DND-41 (cell line): ENCODE data around the gene KRTAP11-1.

Experiments used
- EZH2 ChIP-seq: IDR thresholded peaks from 3 replicates; pipeline ENCODE4 v1.6.1; 2012; ENCODE audit warnings: borderline replicate concordance, low read depth, mild to moderate bottlenecking, moderate library complexity, low read length, inconsistent platforms; ENCODE audit not compliant: severe bottlenecking
- TF ChIP-seq, protein P1 (sequence below): IDR thresholded peaks from 2 replicates; pipeline ENCODE4 v1.5.1; 2012; ENCODE audit warnings: borderline replicate concordance, low read length, moderate library complexity, mild to moderate bottlenecking; ENCODE audit not compliant: poor library complexity, severe bottlenecking; ENCODE audit errors: extremely low read depth

DNA sequence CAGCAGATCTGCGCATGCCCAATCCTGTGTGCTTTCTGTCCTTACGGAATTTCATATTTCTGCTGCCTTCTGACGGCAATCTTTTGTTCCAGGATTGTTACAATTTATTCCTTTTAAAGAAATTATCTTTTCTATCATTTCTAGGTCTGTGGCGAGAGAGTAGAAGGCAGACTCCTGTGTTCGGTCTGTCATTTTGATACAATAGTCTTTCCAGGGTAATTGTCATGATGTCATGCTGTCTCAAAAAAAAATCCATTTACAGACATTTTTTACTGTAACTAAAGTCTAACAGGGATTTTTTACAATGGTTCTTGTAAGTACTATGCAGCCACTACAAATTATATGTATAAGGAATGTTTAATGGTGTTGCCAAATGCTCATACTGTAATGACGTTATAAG lies 42.8 kb downstream of the KRTAP11-1 start:
- TF ChIP-seq EZH2 = no peak
- TF ChIP-seq, protein P1, sequence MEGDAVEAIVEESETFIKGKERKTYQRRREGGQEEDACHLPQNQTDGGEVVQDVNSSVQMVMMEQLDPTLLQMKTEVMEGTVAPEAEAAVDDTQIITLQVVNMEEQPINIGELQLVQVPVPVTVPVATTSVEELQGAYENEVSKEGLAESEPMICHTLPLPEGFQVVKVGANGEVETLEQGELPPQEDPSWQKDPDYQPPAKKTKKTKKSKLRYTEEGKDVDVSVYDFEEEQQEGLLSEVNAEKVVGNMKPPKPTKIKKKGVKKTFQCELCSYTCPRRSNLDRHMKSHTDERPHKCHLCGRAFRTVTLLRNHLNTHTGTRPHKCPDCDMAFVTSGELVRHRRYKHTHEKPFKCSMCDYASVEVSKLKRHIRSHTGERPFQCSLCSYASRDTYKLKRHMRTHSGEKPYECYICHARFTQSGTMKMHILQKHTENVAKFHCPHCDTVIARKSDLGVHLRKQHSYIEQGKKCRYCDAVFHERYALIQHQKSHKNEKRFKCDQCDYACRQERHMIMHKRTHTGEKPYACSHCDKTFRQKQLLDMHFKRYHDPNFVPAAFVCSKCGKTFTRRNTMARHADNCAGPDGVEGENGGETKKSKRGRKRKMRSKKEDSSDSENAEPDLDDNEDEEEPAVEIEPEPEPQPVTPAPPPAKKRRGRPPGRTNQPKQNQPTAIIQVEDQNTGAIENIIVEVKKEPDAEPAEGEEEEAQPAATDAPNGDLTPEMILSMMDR = no peak
